ENCODE data around the gene RFNG.

RFNG gene

DNA sequence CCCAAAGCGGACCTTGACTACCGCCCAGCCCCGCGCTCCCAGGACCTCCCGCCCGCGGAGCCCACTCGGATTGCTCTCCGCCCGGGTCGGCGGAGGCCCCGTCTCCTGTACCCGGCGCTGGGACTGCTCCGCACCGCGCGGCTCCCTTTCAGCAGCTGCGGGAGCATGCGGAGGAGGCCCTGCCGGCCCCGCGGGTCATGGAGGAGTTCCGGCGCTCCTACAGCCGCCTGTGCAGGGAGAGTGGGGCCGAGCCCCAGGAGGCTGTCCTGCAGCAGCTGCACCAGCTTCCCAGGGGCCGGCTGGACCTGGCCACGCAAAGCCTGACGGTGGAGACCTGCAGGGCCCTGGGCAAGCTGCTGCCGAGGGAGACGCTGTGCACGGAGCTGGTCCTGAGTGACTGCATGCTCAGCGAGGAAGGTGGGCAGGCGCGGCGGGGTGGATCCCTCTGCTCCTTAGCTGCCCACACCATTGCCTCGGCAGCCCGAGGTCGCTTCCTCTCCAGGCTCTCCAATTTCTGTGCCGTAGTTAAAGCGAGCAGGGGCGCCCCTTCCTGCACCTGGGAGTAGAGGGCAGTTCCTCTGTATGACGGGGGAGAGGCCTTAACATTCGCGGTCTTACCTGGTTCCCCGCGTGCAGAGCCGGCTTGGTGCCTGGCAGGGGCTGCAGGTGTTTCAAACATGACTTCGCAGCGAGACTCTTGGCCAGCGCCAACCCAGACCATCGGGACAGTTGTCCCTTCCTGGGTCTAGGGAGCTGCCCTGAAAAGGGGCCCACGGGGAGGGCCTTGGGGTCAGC is 28.0 kb downstream of the RFNG start:
- peak; percentile 53 for DNase-seq

DNA sequence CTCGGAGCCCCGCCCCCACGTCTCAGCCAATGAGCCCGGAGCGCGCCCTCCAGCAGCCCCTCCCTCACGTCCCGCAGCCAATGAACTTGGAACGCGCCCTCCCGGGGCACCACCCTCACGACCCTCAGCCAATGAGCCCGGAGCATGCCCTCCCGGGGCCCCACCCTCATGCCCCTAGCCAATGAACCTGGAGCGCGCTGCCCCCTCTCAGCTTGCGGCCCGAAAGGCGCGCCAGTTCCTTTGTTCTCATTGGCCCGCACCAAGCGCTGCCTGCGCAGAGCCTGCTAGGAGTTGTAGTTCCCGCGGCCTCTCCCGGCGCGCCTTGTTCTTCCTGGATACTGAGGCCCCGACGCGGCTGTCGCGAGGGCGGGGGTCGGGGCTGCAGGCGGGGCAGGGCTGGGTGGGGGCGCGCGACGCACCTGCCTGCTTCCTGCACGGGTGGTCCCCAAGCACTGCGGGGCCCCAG is 28.6 kb downstream of the RFNG start, which contains the start of gene LRRC45:
LRRC45 (plus strand) TSS at position 325 of the 466 bp plus-strand sequence. CDS start 339 bp downstream, outside the sequence.
- peak; percentile 100 for DNase-seq

DNA sequence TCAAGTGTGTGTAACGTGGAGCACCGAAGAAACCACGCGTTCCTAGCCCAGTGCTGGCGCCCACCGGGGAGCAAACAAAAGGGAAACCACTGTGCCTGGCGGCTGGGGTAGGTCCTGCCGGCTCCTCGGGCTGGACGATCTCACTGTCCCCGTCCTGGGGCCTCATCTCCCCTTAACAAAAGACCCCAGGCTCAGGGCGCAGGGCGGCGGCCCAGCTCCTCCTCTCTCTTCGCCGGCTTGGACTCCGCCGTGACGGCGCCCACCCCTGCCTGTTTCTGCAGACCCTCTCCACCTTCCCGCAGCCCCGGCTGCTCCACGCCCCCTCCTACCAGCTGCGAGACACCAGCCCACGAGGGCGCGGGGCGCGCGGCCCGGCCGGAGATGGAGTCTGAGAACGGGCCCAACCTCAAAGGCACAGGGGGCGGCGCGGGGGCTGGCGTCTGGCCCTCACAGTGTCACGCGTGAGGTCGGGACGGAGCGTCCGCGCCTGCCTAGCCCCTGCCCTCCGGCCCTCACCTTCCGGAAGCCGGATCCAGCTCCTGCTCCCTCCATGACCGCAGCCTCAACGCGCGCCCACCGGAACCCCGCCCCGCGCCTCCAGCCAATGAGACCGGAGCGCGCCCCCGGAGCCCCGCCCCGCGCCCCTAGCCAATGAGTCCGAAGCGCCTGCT is 29.2 kb downstream of the RFNG start, which contains the start of gene CENPX:
CENPX (minus strand) TSS at position 569 of the 671 bp plus-strand sequence; CDS start at position 552, 17 bp downstream.
- DNase-seq = no peak

DNA sequence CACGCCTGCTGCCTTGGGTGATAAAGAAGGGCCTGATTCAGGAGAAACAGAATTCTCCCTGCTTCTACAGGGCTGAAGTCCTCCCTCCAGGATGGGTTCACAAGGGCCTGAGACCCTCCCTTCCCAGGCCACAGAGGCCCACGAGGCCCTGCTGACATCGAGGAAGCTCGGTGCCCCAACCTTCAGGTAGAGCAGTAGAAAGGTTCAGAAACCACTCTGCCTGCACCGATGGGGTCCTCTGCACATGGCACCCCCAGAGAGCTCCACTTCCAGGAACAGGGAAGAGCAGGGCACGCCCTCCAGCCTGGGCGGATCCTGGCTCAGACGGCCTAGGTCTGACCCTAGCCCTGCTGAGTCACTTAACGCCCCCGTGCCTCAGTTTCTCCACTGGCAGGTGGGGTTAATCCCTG is 29.7 kb downstream of the RFNG start:
- DNase-seq = no peak

DNA sequence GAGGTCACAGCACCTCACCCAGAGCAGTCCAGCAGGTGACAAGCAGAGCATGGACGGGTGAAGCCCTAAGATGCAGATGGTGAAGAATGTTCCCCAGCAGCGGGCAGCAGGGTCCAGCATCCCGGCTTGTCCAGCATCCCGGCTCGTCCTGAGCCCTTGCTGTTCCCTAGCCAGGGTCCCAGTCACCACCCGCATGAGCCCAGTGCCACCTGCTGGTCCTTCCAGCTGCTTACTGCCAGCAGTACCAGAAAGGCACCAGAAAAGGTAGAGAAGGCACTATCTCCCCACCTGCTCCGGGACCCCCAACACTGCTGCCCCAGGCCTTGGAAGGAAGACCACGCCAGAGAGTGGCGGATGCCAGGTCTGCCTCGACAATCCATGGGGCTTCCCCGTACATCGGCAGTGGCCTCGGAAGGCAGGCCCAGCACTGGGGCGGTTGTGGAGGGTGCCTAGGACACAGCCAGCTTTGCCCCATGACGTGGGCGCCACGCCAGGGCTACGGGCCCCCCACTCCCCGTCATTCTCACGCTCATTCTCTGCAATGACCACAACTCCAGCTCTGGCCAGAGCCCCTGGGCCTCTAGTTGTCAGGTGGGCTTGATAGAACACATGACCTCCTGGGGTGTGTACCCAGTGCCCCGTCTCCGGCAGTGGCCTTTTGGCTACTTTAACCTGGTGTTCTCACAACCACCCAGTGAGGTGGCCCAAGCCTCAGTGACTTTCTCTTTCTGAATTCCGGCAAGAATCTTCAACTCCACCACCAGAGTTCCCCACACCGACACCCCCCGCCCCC is 30.3 kb downstream of the RFNG start:
- peak; percentile 53 for DNase-seq

DNA sequence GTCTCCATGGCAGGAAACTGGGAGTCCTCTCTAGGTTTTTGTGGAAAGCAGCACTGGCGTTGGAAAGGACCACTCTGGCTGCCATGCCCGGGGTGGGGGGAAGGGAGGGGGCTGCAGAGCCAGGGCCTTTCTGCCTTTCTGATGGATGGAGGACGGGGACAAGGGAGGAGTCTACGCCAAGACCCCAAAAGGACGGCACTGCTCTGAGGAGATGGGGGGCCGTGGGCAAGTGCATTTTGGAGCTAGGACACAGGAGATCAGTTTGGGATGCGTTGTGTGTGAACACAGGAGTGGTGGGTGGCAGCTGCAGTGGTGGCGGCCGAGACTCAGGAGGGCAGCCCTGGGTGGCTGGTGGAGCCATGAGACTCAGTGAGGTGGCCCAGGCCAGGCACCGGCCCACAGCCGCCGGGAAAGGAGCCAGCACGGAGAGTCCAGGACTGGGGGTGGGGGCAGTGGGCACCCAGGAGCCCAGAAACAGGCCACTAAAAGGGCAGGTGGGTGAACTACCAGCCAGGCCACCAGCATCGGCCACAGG is 31.0 kb downstream of the RFNG start:
- no peak for DNase-seq

DNA sequence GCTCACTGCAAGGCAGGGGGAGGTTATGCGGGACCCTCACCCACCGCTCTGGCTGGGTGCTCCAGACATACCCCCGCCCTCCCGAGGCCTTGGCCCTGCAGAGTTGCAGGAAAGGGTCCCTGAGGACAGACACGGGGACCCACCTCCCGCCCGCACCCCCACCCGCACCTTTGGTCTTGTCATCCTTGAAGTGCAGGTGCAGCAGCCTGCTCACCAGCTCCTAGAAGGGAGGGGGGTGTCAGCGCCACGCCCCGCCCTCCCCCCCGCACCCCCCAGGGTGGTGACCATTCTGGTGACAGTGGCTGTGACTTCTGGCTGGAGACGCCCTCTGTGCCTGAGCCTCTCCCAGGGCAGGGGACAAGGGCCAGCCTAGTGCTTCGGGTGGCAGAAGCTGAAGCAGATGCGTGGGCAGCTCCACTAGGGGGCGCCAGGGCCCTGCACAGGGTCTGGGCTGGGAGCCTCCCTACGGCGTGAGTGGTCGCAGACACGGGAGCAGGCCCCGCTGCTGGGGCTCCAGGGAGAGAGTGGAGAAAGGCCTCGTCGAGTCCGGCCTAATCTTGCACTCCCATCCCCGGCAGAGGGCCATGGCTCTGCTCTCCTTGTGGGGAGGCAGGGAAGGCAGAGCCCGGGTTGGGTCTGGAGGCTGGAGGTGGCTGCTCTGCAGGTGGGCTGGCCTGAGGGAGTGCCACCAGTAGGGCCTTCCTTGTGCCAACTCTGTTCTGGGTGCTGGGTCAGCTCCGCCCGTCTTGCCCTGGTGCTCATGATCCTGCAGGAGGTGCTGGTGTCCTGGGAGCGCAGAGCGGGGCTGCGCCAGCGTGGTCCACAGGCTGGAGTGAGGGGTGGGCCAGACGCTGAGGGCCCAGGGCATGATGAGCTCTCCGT is 31.7 kb downstream of the RFNG start:
- DNase-seq = peak; percentile 56

DNA sequence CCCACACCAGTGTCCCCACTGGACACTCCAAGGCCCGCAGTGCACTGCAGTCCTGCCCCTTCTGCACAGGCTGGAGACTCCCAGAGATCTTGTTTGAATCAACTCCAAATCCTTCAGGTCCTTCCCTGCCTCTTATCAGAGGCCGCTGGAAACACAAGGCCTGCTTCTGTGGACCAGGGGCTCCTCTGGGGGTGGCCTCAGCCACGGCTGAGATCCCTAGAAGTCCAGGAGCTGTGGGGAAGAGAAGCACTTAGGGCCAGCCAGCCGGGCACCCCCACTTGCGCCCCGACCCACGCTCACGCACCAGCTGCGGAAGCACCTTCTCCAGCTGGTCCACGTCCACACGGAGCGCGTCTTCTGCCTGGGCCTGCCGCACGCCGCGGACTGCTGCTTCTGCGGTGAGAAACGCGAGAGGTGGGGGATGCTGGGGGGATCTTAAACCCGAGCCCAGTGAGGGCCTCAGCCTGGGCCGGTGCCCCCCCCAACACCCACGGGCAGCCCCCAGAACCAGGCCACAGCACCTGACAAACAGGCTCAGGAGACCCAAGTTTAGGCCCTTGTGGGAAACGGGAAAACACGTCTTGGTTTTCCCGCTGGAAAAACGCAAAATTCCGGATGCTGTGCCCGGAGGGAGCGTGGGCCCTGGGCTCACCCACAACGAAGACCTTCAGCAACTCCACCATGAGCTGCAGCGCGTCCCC is 32.5 kb downstream of the RFNG start:
- no peak for DNase-seq

DNA sequence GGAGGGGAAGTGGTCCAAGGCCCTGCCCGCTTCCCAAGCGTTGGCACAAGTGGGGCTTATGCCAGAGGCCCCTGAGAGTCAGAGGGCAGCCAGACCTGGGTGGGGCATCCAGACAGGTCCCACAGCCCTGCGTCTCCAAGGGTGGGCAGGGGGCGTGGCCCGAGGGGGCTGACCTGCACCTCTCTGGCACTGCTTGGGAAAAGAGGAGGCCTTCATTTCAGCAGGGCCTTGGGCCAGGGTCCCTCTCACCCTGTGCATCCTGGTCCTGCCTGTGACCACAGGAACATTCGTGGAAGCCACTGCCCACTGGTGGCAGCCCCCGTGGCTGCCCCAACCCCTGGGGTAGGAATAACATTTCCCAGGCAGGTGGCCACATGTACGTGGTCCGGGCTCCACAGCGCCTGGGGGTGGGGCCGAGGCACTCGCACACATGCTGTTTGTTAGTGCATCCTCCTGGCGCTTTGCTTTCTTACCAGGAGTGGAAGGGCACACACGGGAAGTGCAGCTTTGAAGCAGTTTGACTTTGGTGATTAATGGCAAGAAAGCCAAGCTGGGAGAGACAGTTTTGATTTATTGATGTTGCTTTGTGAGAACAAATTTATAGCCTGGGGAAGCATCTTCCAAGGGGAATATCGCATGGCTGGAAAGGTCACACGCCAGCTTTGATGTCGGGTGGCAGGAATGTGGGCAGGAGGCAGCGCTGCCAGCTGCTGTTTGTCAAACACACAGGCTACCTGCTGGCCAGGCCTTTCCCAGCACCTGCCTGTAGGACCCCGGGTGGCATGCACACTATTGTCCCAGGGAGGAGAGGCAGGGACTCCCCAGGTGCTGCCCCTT is 33.2 kb downstream of the RFNG start:
- DNase-seq = peak; percentile 64

DNA sequence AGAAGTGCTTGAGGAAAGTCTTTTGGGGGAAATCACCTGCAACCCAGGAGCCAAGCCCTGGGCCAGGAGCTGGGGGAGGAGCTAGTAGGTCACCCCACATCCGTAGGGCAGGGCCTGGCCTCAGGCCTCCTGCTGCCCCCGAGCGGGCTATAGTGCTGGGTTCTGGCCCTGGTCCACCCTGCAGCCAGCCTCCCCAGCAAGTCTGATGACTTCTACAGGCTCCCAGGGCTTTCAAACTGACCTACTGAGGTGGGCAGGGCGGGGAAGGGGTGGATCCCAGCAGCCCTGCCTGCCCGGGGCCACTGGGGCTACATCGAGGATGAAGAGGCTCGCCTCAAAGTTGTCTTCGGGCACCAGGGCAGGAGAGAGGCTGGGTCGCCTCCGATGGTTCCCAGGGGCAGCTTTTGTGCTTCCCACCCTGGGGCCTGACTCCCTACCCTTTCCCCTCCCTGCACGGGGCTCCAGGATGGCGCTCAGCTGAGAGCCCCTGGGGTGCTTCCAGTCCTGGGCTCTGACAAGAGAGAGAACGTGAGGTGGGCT is 33.9 kb downstream of the RFNG start:
- no peak for DNase-seq

DNA sequence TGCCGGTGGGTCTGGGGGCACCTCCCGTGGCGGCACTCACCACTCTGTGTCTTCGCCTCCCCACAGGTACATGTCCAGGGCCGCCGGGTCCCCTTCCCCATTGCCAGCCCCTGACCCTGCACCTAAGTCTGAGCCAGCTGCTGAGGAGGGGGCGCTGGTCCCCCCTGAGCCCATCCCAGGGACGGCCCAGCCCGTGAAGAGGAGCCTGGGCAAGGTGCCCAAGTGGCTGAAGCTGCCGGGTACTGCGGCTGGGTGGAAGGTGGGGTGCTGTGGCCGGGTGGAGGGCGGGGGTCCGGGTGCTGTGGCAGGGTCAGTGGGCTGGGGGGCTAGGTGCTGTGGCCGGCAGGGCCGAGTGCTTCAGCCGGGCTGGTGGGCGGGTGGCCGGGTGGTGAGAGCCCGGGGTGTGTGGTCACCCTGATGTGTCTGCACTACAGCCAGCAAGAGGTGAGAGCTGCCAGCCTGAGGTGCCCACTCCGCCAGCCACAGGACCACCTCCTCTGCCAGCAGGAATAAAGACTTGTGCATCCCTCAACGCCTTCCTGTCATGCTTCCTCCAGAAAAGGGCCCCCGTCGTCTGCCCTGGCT is 34.6 kb downstream of the RFNG start:
- no peak for DNase-seq

DNA sequence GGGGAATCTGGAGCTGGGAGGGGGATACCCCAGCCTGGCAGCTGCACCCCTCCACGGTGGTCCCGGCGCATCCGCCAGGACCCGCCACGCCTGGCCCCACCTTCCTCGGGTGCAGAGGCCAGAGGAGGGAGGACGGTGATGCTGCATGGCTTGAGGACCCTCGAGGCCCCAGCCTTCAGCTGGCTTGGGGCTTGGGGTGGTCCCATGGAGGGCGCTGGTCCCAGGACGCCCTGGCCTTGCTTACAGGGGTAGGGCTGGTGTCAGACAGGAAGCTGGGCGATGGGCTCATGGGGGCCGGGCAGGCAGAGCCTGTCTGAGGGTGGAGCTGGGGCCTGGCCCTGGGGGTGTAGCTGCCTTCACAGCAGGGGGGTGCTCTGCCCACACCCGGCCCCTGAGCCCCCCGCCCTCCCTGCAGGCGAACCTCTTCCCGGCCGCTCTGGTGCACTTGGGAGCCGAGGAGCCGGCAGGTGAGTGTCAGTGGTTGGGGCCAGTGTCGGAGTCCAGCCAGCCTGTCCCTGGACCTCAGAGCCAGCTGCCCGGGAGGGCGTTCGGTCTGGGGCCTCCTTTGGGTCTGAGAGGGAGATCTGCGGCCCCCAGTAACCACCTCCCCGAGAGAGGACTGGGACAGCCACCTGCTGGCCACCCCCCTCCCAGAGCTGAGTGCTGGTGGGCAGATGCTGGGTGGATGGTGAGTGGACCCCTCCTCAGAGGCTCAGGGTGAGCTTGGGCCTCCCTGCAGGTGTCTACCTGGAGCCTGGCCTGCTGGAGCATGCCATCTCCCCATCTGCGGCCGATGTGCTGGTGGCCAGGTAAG is 35.3 kb downstream of the RFNG start:
- no peak for DNase-seq

DNA sequence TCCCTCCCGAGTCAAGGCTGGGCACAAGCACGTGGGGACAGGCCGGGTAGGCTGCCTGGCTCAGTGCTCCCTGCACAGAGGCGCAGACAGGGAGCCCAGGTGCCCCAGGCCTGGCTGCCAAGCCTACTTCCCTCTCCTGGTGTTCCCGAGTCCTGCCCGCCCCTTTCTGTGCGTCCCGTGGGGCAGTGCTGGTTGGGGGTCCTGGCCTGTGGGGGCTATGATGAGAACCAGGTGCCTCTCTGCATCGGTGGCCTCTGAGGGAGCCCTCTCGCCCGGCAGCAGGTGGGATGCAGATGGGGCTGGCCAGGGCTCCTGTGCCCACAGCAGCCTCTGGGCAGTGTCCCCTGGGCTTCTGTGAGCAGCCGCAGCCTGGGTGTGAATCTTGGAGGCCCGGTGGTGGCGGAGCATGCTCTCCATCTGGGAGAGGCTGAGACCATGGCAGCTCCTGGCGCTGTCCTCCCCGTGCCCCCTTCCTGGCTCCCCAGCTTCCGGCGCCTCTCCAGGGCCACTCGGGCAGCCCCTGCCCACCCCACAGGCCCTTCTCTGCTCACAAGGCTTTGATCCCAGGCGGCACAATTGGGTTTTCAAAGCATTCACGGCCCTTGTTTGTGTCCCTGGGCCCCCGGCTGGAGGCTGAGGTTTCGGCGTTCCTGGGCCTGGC is 36.2 kb downstream of the RFNG start:
- no peak for DNase-seq

DNA sequence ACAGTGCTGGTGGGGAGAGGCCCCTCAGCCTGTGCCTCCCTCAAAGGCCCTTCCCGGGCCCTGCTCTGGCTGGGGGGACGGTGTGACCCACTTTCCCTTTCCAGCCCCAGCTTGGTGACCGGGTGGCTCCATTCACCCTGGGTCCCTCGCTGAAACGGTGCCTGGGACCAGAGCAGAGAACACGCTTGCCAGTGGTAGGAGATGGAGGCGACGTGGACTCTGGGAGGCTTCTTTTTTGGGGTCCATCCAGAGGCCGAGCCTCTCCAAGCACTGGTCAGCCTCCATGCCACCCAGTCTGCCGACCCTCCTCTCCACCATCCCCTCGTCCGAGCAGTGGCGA is 36.7 kb downstream of the RFNG start:
- no peak for DNase-seq

DNA sequence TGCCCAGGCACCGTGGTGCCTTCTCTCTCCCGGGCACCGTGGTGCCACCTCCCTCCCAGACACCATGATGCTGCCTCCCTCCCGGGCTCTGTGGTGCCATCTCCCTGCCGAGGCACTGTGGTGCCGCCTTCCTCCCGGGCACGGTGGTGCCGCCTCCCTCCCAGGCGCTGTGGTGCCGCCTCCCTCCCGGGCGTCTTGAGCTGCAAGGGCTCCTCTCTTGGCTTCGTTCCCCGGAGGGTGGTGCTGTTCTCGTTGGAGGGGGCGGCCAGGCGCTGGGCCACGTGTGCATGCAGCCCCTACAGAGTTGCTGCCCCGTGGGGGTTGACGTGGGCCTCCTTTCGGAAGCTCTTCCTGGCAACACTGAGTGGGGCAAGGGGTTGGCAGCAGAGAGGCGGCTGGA is 37.2 kb downstream of the RFNG start:
- DNase-seq = no peak

DNA sequence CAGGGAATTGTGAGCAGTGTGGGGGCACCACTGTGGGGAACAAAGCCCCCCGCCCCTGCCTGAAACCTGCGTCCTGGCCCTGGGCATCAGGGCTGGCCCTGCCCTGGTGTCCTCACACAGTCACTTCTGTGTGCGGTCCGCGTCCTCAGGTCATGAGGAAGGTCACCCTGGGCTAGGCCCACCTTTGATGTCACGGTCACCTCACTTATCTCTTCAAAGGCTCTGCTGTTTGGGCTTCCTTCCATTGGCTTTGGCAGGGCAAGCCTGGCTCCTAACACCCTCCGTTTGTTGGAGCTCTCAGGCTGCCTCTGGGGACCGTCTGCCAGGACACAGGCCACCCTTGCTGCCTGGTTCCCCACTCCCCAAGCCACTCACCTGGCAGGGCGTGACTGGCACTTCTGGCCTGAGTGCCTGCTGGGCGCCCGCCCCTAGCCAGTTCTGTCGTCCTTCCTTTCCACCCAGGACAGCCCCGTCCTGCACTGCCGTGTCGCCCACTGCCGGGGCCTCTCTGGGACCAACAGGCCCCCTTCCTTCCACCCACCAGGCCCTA is 37.8 kb downstream of the RFNG start:
- DNase-seq = no peak

DNA sequence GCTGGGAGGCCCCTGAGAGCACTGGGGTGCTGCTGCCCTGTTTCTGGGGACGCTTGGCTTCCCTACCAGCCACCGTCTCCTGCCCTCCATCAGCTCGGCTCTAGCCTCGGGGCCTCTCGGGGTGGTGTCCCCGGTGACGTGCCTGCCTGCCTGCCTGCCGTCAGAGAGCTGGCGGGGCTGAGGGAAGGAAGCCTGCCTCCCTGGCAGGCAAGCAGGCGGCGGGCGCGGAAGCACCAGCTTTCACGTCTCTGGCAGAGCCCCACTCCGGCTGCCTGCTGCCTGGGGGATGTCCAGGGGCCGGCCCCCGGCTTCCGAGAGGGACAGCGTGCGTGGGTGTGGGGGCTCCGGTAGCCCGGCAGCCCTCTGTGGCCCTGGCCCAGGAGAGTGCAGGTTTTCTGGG is 38.3 kb downstream of the RFNG start:
- DNase-seq = no peak
